ENCODE results near the gene AAMDC.
"Not testable (repeated sequence)": the region's sequence is repeated elsewhere in the genome, so short reads cannot be mapped to it uniquely, and the experiment has no call there.

- not testable (repeated sequence) for TF ChIP-seq POLR2A (IDR thresholded peaks at IDR 0.05)
- TF ChIP-seq, protein P1, sequence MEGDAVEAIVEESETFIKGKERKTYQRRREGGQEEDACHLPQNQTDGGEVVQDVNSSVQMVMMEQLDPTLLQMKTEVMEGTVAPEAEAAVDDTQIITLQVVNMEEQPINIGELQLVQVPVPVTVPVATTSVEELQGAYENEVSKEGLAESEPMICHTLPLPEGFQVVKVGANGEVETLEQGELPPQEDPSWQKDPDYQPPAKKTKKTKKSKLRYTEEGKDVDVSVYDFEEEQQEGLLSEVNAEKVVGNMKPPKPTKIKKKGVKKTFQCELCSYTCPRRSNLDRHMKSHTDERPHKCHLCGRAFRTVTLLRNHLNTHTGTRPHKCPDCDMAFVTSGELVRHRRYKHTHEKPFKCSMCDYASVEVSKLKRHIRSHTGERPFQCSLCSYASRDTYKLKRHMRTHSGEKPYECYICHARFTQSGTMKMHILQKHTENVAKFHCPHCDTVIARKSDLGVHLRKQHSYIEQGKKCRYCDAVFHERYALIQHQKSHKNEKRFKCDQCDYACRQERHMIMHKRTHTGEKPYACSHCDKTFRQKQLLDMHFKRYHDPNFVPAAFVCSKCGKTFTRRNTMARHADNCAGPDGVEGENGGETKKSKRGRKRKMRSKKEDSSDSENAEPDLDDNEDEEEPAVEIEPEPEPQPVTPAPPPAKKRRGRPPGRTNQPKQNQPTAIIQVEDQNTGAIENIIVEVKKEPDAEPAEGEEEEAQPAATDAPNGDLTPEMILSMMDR (IDR thresholded peaks at IDR 0.05): not testable (repeated sequence)
These were observed 57.3 kb downstream of the AAMDC start for GRCh38 chr11:77878247-77878646.
